ENCODE results near the gene PPP1R3G. TPM values are rescaled to one million over a fixed set of nuclear protein-coding genes. Genes with fewer than 3 reads are reported as not detected.

The PPP1R3G gene
- total and polyA plus RNA-seq, 2 of the 13 experiments (the other 11 are each of a cell fraction or from before 2014, with no cell fraction given), result 1.2 to 1.3 TPM

DNA sequence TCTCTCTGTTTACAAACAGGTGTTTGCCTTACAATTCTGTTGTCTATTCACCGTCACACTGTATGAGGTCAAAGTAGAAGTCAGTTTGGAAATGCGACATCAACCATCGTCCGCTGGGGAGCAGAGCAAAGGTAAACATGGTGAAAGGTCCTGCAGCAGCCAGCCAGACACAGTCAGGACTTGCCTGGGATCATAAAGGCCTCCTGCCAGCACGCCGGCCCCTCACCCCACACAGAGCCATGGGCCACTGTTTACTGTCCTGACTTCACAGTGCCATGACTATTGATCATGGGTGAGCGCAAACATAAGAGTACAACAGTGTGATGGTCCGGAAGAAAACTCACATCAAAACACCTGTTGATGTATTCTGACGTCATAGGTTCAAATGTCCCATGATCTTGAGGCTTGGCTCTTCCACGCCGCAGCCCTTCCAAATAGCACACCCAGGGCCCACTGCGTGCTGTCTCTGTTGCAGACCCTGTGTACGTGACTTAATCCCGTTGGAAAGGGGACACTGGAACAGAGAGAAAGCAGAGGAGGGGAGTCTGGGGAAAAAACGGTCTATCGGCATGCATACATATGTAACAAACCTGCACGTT, 16.9 kb upstream of the PPP1R3G start (continued):
- TF ChIP-seq SMAD3 (CRISPR knock-in tag; IDR thresholded peaks at IDR 0.05) (peak; percentile 99), MYC (CRISPR knock-in tag; IDR thresholded peaks at IDR 0.05; ENCODE audit: borderline replicate concordance) (peak; percentile 95), TBP (CRISPR knock-in tag; IDR thresholded peaks at IDR 0.05) (0 out of 2 replicates have a peak, but pooled peaks have one; percentile 67), RORA (CRISPR knock-in tag; IDR thresholded peaks at IDR 0.05) (no peak; the same call in 1 of the 2 replicates), SP2 (CRISPR knock-in tag; IDR thresholded peaks at IDR 0.05) (no peak), ZNF619 (CRISPR knock-in tag; IDR thresholded peaks at IDR 0.05) (peak; percentile 98), SALL2 (CRISPR knock-in tag; IDR thresholded peaks at IDR 0.05) (peak; percentile 90; the same call in 1 of the 2 replicates), ZSCAN12 (CRISPR knock-in tag; IDR thresholded peaks at IDR 0.05) (no peak), ZNF367 (CRISPR knock-in tag; IDR thresholded peaks at IDR 0.05; ENCODE audit: borderline replicate concordance) (0 out of 2 replicates have a peak, but pooled peaks have one; percentile 33), ZNF766 (CRISPR knock-in tag; IDR thresholded peaks at IDR 0.05; ENCODE audit: borderline replicate concordance) (peak; percentile 99; the same call in 1 of the 2 replicates), PHB2 (IDR thresholded peaks at IDR 0.05; ENCODE audit: partially characterized antibody) (no peak), ZBTB42 (CRISPR knock-in tag; IDR thresholded peaks at IDR 0.05) (peak; percentile 77; the same call in 1 of the 2 replicates), EEA1 (CRISPR knock-in tag; IDR thresholded peaks at IDR 0.05; ENCODE audit: borderline replicate concordance) (0 out of 2 replicates have a peak, but pooled peaks have one; percentile 45), REL (CRISPR knock-in tag; conservative IDR thresholded peaks at IDR 0.05) (no peak)
- TF ChIP-seq, protein P1, sequence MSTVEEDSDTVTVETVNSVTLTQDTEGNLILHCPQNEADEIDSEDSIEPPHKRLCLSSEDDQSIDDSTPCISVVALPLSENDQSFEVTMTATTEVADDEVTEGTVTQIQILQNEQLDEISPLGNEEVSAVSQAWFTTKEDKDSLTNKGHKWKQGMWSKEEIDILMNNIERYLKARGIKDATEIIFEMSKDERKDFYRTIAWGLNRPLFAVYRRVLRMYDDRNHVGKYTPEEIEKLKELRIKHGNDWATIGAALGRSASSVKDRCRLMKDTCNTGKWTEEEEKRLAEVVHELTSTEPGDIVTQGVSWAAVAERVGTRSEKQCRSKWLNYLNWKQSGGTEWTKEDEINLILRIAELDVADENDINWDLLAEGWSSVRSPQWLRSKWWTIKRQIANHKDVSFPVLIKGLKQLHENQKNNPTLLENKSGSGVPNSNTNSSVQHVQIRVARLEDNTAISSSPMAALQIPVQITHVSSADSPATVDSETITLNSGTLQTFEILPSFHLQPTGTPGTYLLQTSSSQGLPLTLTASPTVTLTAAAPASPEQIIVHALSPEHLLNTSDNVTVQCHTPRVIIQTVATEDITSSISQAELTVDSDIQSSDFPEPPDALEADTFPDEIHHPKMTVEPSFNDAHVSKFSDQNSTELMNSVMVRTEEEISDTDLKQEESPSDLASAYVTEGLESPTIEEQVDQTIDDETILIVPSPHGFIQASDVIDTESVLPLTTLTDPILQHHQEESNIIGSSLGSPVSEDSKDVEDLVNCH (CRISPR knock-in tag; IDR thresholded peaks at IDR 0.05), result 0 out of 2 replicates have a peak, but pooled peaks have one; percentile 40
- TF ChIP-seq, protein P2, sequence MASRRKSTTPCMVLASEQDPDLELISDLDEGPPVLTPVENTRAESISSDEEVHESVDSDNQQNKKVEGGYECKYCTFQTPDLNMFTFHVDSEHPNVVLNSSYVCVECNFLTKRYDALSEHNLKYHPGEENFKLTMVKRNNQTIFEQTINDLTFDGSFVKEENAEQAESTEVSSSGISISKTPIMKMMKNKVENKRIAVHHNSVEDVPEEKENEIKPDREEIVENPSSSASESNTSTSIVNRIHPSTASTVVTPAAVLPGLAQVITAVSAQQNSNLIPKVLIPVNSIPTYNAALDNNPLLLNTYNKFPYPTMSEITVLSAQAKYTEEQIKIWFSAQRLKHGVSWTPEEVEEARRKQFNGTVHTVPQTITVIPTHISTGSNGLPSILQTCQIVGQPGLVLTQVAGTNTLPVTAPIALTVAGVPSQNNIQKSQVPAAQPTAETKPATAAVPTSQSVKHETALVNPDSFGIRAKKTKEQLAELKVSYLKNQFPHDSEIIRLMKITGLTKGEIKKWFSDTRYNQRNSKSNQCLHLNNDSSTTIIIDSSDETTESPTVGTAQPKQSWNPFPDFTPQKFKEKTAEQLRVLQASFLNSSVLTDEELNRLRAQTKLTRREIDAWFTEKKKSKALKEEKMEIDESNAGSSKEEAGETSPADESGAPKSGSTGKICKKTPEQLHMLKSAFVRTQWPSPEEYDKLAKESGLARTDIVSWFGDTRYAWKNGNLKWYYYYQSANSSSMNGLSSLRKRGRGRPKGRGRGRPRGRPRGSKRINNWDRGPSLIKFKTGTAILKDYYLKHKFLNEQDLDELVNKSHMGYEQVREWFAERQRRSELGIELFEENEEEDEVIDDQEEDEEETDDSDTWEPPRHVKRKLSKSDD (CRISPR knock-in tag; IDR thresholded peaks at IDR 0.05; ENCODE audit: low read depth), result peak; percentile 100
- TF ChIP-seq, protein P3, sequence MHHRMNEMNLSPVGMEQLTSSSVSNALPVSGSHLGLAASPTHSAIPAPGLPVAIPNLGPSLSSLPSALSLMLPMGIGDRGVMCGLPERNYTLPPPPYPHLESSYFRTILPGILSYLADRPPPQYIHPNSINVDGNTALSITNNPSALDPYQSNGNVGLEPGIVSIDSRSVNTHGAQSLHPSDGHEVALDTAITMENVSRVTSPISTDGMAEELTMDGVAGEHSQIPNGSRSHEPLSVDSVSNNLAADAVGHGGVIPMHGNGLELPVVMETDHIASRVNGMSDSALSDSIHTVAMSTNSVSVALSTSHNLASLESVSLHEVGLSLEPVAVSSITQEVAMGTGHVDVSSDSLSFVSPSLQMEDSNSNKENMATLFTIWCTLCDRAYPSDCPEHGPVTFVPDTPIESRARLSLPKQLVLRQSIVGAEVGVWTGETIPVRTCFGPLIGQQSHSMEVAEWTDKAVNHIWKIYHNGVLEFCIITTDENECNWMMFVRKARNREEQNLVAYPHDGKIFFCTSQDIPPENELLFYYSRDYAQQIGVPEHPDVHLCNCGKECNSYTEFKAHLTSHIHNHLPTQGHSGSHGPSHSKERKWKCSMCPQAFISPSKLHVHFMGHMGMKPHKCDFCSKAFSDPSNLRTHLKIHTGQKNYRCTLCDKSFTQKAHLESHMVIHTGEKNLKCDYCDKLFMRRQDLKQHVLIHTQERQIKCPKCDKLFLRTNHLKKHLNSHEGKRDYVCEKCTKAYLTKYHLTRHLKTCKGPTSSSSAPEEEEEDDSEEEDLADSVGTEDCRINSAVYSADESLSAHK (CRISPR knock-in tag; IDR thresholded peaks at IDR 0.05; ENCODE audit: borderline replicate concordance), result no peak
- TF ChIP-seq, protein P4, sequence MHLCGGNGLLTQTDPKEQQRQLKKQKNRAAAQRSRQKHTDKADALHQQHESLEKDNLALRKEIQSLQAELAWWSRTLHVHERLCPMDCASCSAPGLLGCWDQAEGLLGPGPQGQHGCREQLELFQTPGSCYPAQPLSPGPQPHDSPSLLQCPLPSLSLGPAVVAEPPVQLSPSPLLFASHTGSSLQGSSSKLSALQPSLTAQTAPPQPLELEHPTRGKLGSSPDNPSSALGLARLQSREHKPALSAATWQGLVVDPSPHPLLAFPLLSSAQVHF (CRISPR knock-in tag; IDR thresholded peaks at IDR 0.05), result no peak
